ENCODE measurements around the gene IL22.

GRCh38 chr12:68240079-68240478 is 13.3 kb downstream of the IL22 start:
- TF ChIP-seq CTCF (IDR thresholded peaks at IDR 0.05), result no peak
- no peak for TF ChIP-seq POLR2A (IDR thresholded peaks at IDR 0.05)
